ENCODE results near the gene DUSP22. TPM values are rescaled to one million over a fixed set of nuclear protein-coding genes. Genes with fewer than 3 reads are reported as not detected.

Gene DUSP22
- total RNA-seq, 2 donors from 2014 or later: 45.1 to 54.1 TPM

GRCh38 chr6:303948-304558 is 11.8 kb downstream of the DUSP22 start:
- H3K36me3 ChIP-seq: no peaks in the 10 kb centered on the region
- no peaks in the 10 kb centered on the region for H3K27me3 ChIP-seq
- no peak for DNase-seq (ENCODE audit: low spot score)
- H3K4me1 ChIP-seq: peaks cover 0 to 28% of the 10 kb centered on the region in 2 donors
- TF ChIP-seq CTCF (IDR thresholded peaks at IDR 0.05): no peak
- H3K27ac ChIP-seq: no peak overlapping the region
- H3K4me3 ChIP-seq: no peak overlapping the region
- no peaks in the 10 kb centered on the region for H3K9me3 ChIP-seq

- H3K4me1 ChIP-seq: peaks cover 0 to 27% of the 10 kb centered on the region in 2 donors
- no peak overlapping the region for H3K4me3 ChIP-seq
- no peak for TF ChIP-seq CTCF (IDR thresholded peaks at IDR 0.05)
- H3K9me3 ChIP-seq: no peaks in the 10 kb centered on the region
- no peaks in the 10 kb centered on the region for H3K36me3 ChIP-seq
- no peaks in the 10 kb centered on the region for H3K27me3 ChIP-seq
- no peak for DNase-seq (ENCODE audit: low spot score)
- no peak overlapping the region for H3K27ac ChIP-seq
Measured at GRCh38 chr6:304833-305370, 12.6 kb downstream of the DUSP22 start.

GRCh38 chr6:305371-306206 is 13.3 kb downstream of the DUSP22 start:
- no peaks in the 10 kb centered on the region for H3K36me3 ChIP-seq
- H3K4me1 ChIP-seq: peaks cover 0 to 27% of the 10 kb centered on the region in 2 donors
- H3K27ac ChIP-seq: no peak overlapping the region
- TF ChIP-seq CTCF (IDR thresholded peaks at IDR 0.05): no peak
- H3K27me3 ChIP-seq: no peaks in the 10 kb centered on the region
- no peak overlapping the region for H3K4me3 ChIP-seq
- DNase-seq (ENCODE audit: low spot score): no peak
- no peaks in the 10 kb centered on the region for H3K9me3 ChIP-seq

GRCh38 chr6:306641-307061 is 14.4 kb downstream of the DUSP22 start:
- no peak for TF ChIP-seq CTCF (IDR thresholded peaks at IDR 0.05)
- H3K36me3 ChIP-seq: no peaks in the 10 kb centered on the region
- no peak overlapping the region for H3K4me3 ChIP-seq
- H3K9me3 ChIP-seq: no peaks in the 10 kb centered on the region
- H3K27me3 ChIP-seq: no peaks in the 10 kb centered on the region
- DNase-seq (ENCODE audit: low spot score): no peak
- no peak overlapping the region for H3K27ac ChIP-seq
- H3K4me1 ChIP-seq: peaks cover 0 to 27% of the 10 kb centered on the region in 2 donors

GRCh38 chr6:307065-307814 is 15.0 kb downstream of the DUSP22 start:
- no peak overlapping the region for H3K27ac ChIP-seq

More at GRCh38 chr6:307065-307814, 15.0 kb downstream of the DUSP22 start:
- no peak overlapping the region for H3K4me3 ChIP-seq
- TF ChIP-seq CTCF (IDR thresholded peaks at IDR 0.05): no peak
- H3K9me3 ChIP-seq: no peaks in the 10 kb centered on the region
- H3K36me3 ChIP-seq: no peaks in the 10 kb centered on the region
- no peaks in the 10 kb centered on the region for H3K27me3 ChIP-seq
- DNase-seq (ENCODE audit: low spot score): no peak
- peaks cover 0 to 32% of the 10 kb centered on the region in 2 donors for H3K4me1 ChIP-seq
